ENCODE measurements around the gene C9orf153.

The C9orf153 gene

DNA sequence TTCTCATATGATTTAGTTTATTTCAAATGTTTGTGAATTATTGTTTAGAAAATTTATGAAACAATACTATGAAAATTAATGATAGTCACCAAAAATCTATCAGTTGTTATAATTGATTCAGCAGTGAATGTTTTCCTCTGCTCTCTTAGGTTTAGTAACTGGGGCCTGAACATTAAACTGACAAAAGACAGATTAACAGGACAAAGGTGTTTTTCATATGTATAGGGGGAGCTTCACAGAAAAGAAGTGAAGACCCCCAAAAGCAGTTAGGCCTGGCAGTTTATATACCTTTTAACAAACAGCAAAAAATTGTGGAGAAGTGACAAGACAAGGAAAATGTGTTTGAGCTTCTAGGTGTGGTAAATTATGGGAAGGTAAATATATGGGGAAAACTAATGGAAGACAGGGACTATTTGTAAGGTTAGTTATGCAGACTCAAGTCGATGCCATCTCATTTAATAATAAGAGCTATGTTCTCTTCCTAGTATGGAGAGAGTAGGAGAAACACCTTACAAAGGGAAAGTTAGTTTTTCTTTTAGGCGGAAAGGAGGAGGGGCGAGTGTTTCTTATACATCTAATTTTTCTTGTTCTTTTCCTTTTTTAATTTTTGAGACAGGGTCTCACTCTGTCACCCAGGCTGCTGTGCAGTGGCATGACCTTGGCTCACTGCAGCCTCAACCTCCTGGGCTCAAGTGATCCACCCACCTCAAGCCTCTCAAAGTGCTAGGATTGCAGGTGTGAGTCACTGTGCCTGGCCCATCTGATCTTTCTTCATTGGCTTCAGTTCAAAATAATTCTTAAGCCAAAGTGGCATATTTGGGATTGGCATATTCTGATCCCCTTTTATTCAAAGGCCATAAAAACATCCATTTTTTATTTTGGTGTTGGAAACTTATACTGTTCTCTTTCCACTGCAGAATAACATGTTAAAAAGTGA is 77.8 kb downstream of the C9orf153 start:
- Histone ChIP-seq H3K36me3 (ENCODE audit: control insufficient read depth in 5 of 5, insufficient read depth in 5 of 5, low read length in 5 of 5) (no peaks in the 10 kb centered on the region), H3K9me3 (ENCODE audit: control insufficient read depth in 5 of 5, low read length in 5 of 5) (no peaks in the 10 kb centered on the region), H3K4me1 (ENCODE audit: control insufficient read depth in 5 of 5, insufficient read depth in 5 of 5, low read length in 5 of 5) (no peaks in the 10 kb centered on the region), H3K27me3 (ENCODE audit: control insufficient read depth in 5 of 5, insufficient read depth in 4 of 5, low read length in 5 of 5) (no peaks in the 10 kb centered on the region), H3K4me3 (ENCODE audit: low read depth in 1 of 5, low read length in 5 of 5) (no peak overlapping the region), H3K9ac (ENCODE audit: low read length in 5 of 5) (no peak overlapping the region), H3K27ac (ENCODE audit: low read depth, low read length) (no peak overlapping the region)

DNA sequence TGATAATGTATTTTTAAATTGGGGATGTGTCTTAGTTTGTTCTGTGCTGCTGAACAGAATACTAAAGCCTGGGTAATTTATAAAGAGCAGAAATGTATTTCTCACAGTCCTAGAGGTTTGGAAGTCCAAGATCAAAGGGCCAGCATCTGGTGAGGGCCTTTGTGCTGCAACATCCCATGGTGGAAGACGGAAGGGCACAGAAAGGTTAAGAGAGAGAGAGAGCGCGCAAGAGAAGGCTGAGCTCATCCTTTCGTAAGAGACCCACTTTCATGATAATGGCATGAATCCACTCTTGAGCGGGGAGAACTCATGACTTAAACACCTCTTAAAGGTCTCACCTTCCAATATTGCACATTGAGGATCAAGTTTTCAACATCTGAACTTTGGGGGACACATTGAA is 81.0 kb downstream of the C9orf153 start:
- Histone ChIP-seq H3K9ac (ENCODE audit: low read length in 5 of 5) (no peak overlapping the region), H3K4me3 (ENCODE audit: low read depth in 1 of 5, low read length in 5 of 5) (no peak overlapping the region), H3K4me1 (ENCODE audit: control insufficient read depth in 5 of 5, insufficient read depth in 5 of 5, low read length in 5 of 5) (no peaks in the 10 kb centered on the region), H3K36me3 (ENCODE audit: control insufficient read depth in 5 of 5, insufficient read depth in 5 of 5, low read length in 5 of 5) (no peaks in the 10 kb centered on the region), H3K27me3 (ENCODE audit: control insufficient read depth in 5 of 5, insufficient read depth in 4 of 5, low read length in 5 of 5) (no peaks in the 10 kb centered on the region), H3K9me3 (ENCODE audit: control insufficient read depth in 5 of 5, low read length in 5 of 5) (no peaks in the 10 kb centered on the region), H3K27ac (ENCODE audit: low read depth, low read length) (no peak overlapping the region)

DNA sequence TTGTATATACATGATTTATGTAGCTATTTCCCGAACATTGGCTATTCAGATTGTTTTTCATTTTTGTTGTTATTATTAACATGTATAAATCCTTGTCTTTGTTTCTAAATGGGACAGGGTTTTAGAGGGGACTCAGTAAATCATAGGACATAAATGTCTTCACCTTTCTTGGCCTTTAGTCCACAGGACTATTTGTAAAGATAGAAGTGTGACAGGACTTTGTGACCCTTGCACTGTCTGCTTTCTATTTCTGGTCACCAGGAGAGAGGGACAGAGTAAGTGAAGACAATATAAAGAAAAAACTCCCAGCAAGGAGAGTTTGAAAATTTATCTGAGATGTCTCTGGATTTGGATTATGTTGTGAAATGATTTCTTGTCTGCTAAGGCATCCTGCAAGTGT is 81.5 kb downstream of the C9orf153 start:
- Histone ChIP-seq H3K27ac (ENCODE audit: low read depth, low read length) (no peak overlapping the region), H3K9ac (ENCODE audit: low read length in 5 of 5) (no peak overlapping the region), H3K4me3 (ENCODE audit: low read depth in 1 of 5, low read length in 5 of 5) (no peak overlapping the region), H3K9me3 (ENCODE audit: control insufficient read depth in 5 of 5, low read length in 5 of 5) (no peaks in the 10 kb centered on the region), H3K36me3 (ENCODE audit: control insufficient read depth in 5 of 5, insufficient read depth in 5 of 5, low read length in 5 of 5) (no peaks in the 10 kb centered on the region), H3K27me3 (ENCODE audit: control insufficient read depth in 5 of 5, insufficient read depth in 4 of 5, low read length in 5 of 5) (no peaks in the 10 kb centered on the region), H3K4me1 (ENCODE audit: control insufficient read depth in 5 of 5, insufficient read depth in 5 of 5, low read length in 5 of 5) (no peaks in the 10 kb centered on the region)

- H3K4me3 ChIP-seq (ENCODE audit: low read depth in 1 of 5, low read length in 5 of 5): no peak overlapping the region
- no peaks in the 10 kb centered on the region for H3K36me3 ChIP-seq (ENCODE audit: control insufficient read depth in 5 of 5, insufficient read depth in 5 of 5, low read length in 5 of 5)
- H3K4me1 ChIP-seq (ENCODE audit: control insufficient read depth in 5 of 5, insufficient read depth in 5 of 5, low read length in 5 of 5): no peaks in the 10 kb centered on the region
- H3K9me3 ChIP-seq (ENCODE audit: control insufficient read depth in 5 of 5, low read length in 5 of 5): no peaks in the 10 kb centered on the region
- no peak overlapping the region for H3K27ac ChIP-seq (ENCODE audit: low read depth, low read length)
- H3K9ac ChIP-seq (ENCODE audit: low read length in 5 of 5): no peak overlapping the region
- no peaks in the 10 kb centered on the region for H3K27me3 ChIP-seq (ENCODE audit: control insufficient read depth in 5 of 5, insufficient read depth in 4 of 5, low read length in 5 of 5)
Measured at GRCh38 chr9:86176468-86176867, 83.0 kb downstream of the C9orf153 start.

- Histone ChIP-seq H3K27ac (ENCODE audit: low read depth, low read length) (no peak overlapping the region), H3K27me3 (ENCODE audit: control insufficient read depth in 5 of 5, insufficient read depth in 4 of 5, low read length in 5 of 5) (no peaks in the 10 kb centered on the region), H3K4me3 (ENCODE audit: low read depth in 1 of 5, low read length in 5 of 5) (no peak overlapping the region), H3K36me3 (ENCODE audit: control insufficient read depth in 5 of 5, insufficient read depth in 5 of 5, low read length in 5 of 5) (no peaks in the 10 kb centered on the region), H3K9ac (ENCODE audit: low read length in 5 of 5) (no peak overlapping the region), H3K9me3 (ENCODE audit: control insufficient read depth in 5 of 5, low read length in 5 of 5) (no peaks in the 10 kb centered on the region), H3K4me1 (ENCODE audit: control insufficient read depth in 5 of 5, insufficient read depth in 5 of 5, low read length in 5 of 5) (no peaks in the 10 kb centered on the region)
Measured at GRCh38 chr9:86175743-86176456, 83.6 kb downstream of the C9orf153 start.

GRCh38 chr9:86175223-86175622 is 84.2 kb downstream of the C9orf153 start:
- H3K27ac ChIP-seq (ENCODE audit: low read depth, low read length): no peak overlapping the region
- no peak overlapping the region for H3K9ac ChIP-seq (ENCODE audit: low read length in 5 of 5)
- no peaks in the 10 kb centered on the region for H3K36me3 ChIP-seq (ENCODE audit: control insufficient read depth in 5 of 5, insufficient read depth in 5 of 5, low read length in 5 of 5)
- H3K4me1 ChIP-seq (ENCODE audit: control insufficient read depth in 5 of 5, insufficient read depth in 5 of 5, low read length in 5 of 5): no peaks in the 10 kb centered on the region
- H3K27me3 ChIP-seq (ENCODE audit: control insufficient read depth in 5 of 5, insufficient read depth in 4 of 5, low read length in 5 of 5): no peaks in the 10 kb centered on the region
- no peak overlapping the region for H3K4me3 ChIP-seq (ENCODE audit: low read depth in 1 of 5, low read length in 5 of 5)
- H3K9me3 ChIP-seq (ENCODE audit: control insufficient read depth in 5 of 5, low read length in 5 of 5): no peaks in the 10 kb centered on the region
